Thyroid gland (tissue), 4 donors: ENCODE measurements around the gene FBXO41. TPM values are rescaled to one million over a fixed set of nuclear protein-coding genes. Genes with fewer than 3 reads are reported as not detected.

Source experiments
- DNase-seq, 2 donors: peaks; one replicate each; pipeline ENCODE4 v3.0.0-alpha.2; 2019
- H3K27ac ChIP-seq, 3 donors: fragments of 200-600 bp; sonication (generic); 1 replicate in 2 of 3; 2 replicates in 1 of 3; pipeline ENCODE4 v1.5.1; 2016 to 2019; ENCODE audit warnings: mild to moderate bottlenecking in 1 of 3, moderate library complexity in 1 of 3
- H3K27me3 ChIP-seq: fragments of 200-600 bp; sonication (generic); one replicate; pipeline ENCODE4 v1.5.1; 2019
- H3K36me3 ChIP-seq, 2 donors: fragments of 200-600 bp; sonication (generic); one replicate each; pipeline ENCODE4 v1.5.1; 2016 to 2019
- H3K4me1 ChIP-seq, 2 donors: fragments of 200-600 bp; sonication (generic); one replicate each; pipeline ENCODE4 v1.5.1; 2017 to 2019
- H3K4me3 ChIP-seq, 3 donors: fragments of 200-600 bp; sonication (generic); replicated peaks in 1 of 3; 1 replicate in 2 of 3; 2 replicates in 1 of 3; pipeline ENCODE4 v1.5.1; 2016; ENCODE audit warnings: mild to moderate bottlenecking in 1 of 3
- H3K9me3 ChIP-seq: fragments of 200-600 bp; sonication (generic); one replicate; pipeline ENCODE4 v1.5.1; 2017
- CTCF ChIP-seq, 6 experiments: fragments of 200-600 bp in 3 of 6; fragments of 450-650 bp in 3 of 6; sonication (generic) in 3 of 6; IDR thresholded peaks; one replicate each; pipeline ENCODE4 v1.5.1; 2016 to 2019; ENCODE audit warnings: antibody characterized with exemption in 6 of 6, mild to moderate bottlenecking in 2 of 6, inconsistent platforms in 1 of 6, moderate library complexity in 1 of 6
- POLR2A ChIP-seq, 2 donors: fragments of 450-650 bp; IDR thresholded peaks; one replicate each; pipeline ENCODE4 v1.6.1; 2017; ENCODE audit warnings: antibody characterized with exemption in 2 of 2, mild to moderate bottlenecking in 2 of 2, moderate library complexity in 1 of 2
- WGBS, 2 donors: methylation state at CpG; one replicate each; pipeline ENCODE4 v1.1.5; 2017; 5-methylcytosine and 5-hydroxymethylcytosine counted together
- intact Hi-C: fragments of 100-400 bp; cut with DNase I; formaldehyde crosslinking; loops from one replicate; pipeline ENCODE4 v1.15.1; 2023
- total RNA-seq, 4 donors: library from RNA; depleted of rRNA; stranded (reverse); fragments of >200 nt; gene quantifications; one replicate each; pipeline ENCODE4 v1.2.3, GENCODE V29; 2016

Gene FBXO41
- total RNA-seq, 4 donors from 2014 or later = 0.79 to 3.8 (median 1.3) TPM

GRCh38 chr2:73266061-73266901 is 18.0 kb downstream of the FBXO41 start:
- 91 to 92% methylated on average over 14 to 26 of the region's 26 CpGs for WGBS, 2 donors
- TF ChIP-seq CTCF (IDR thresholded peaks at IDR 0.05) = no peak
- TF ChIP-seq POLR2A (IDR thresholded peaks at IDR 0.05) = no peak
- no peak for DNase-seq
- intact Hi-C loops = no loop called here
- peaks cover 6 to 10% of the 10 kb centered on the region in 2 donors for H3K4me1 ChIP-seq
- H3K4me3 ChIP-seq = no peak overlapping the region
- H3K36me3 ChIP-seq = no peaks in the 10 kb centered on the region
- no peak overlapping the region for H3K27ac ChIP-seq
- H3K27me3 ChIP-seq = no peaks in the 10 kb centered on the region
- H3K9me3 ChIP-seq = no peaks in the 10 kb centered on the region

- Histone ChIP-seq H3K36me3 (no peaks in the 10 kb centered on the region), H3K9me3 (no peaks in the 10 kb centered on the region), H3K27ac (no peak overlapping the region), H3K27me3 (no peaks in the 10 kb centered on the region), H3K4me1 (peaks cover 6 to 10% of the 10 kb centered on the region in 2 donors), H3K4me3 (no peak overlapping the region)
- DNase-seq = no peak
- TF ChIP-seq CTCF (IDR thresholded peaks at IDR 0.05) = no peak
- TF ChIP-seq POLR2A (IDR thresholded peaks at IDR 0.05) = no peak
- 87 to 98% methylated on average over 10 to 13 of the region's 28 CpGs for WGBS, 2 donors
- intact Hi-C loops = no loop called here
These were observed 18.8 kb downstream of the FBXO41 start for GRCh38 chr2:73265298-73266060.

GRCh38 chr2:73264783-73265182 is 19.5 kb downstream of the FBXO41 start:
- H3K27ac ChIP-seq = no peak overlapping the region
- no peak overlapping the region for H3K4me3 ChIP-seq
- 88 to 93% methylated on average over 3 to 4 of the region's 4 CpGs for WGBS, 2 donors
- peaks cover 6 to 10% of the 10 kb centered on the region in 2 donors for H3K4me1 ChIP-seq
- no peaks in the 10 kb centered on the region for H3K27me3 ChIP-seq
- DNase-seq = no peak
- intact Hi-C loops = no loop called here
- TF ChIP-seq CTCF (IDR thresholded peaks at IDR 0.05) = no peak
- no peak for TF ChIP-seq POLR2A (IDR thresholded peaks at IDR 0.05)
- H3K36me3 ChIP-seq = no peaks in the 10 kb centered on the region
- no peaks in the 10 kb centered on the region for H3K9me3 ChIP-seq

GRCh38 chr2:73264332-73264606 is 20.0 kb downstream of the FBXO41 start:
- Histone ChIP-seq H3K9me3 (no peaks in the 10 kb centered on the region), H3K4me3 (no peak overlapping the region), H3K4me1 (peaks cover 6 to 10% of the 10 kb centered on the region in 2 donors), H3K27ac (no peak overlapping the region), H3K36me3 (no peaks in the 10 kb centered on the region), H3K27me3 (no peaks in the 10 kb centered on the region)
- intact Hi-C loops = no loop called here
- DNase-seq = no peak
- TF ChIP-seq CTCF (IDR thresholded peaks at IDR 0.05) (no peak), POLR2A (IDR thresholded peaks at IDR 0.05) (no peak)
- WGBS, 2 donors = 93 to 94% methylated on average over 15 of the region's 15 CpGs
